ENCODE measurements around the gene TMEM115. TPM values are rescaled to one million over a fixed set of nuclear protein-coding genes. Genes with fewer than 3 reads are reported as not detected.

TMEM115 gene
- total RNA-seq, 1 donor from 2014 or later: 42.7 TPM

DNA sequence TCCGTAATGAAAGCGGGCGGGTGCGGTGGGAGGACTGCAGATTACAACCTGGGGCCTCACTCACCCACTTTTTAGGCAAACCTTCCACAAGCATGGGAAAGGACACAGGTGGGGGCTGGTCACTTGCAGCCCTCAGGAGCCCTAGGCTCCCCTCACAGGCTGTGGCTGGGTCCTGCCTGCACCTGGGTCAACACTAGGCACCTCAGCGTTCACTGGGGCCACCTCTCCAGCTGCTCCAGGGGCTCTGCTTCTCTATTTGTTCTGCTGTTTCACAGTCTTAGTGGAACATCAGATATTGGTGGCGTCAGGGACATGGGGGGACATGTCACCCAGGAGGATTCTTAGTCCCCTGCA, 30.1 kb upstream of the TMEM115 start:
- no peaks in the 10 kb centered on the region for H3K36me3 Mint-ChIP-seq
- no peak for DNase-seq (ENCODE audit: extremely low spot score, unreplicated experiment)
- no peaks in the 10 kb centered on the region for H3K27me3 Mint-ChIP-seq
- H3K27ac Mint-ChIP-seq: no peak overlapping the region
- TF ChIP-seq, protein P1, sequence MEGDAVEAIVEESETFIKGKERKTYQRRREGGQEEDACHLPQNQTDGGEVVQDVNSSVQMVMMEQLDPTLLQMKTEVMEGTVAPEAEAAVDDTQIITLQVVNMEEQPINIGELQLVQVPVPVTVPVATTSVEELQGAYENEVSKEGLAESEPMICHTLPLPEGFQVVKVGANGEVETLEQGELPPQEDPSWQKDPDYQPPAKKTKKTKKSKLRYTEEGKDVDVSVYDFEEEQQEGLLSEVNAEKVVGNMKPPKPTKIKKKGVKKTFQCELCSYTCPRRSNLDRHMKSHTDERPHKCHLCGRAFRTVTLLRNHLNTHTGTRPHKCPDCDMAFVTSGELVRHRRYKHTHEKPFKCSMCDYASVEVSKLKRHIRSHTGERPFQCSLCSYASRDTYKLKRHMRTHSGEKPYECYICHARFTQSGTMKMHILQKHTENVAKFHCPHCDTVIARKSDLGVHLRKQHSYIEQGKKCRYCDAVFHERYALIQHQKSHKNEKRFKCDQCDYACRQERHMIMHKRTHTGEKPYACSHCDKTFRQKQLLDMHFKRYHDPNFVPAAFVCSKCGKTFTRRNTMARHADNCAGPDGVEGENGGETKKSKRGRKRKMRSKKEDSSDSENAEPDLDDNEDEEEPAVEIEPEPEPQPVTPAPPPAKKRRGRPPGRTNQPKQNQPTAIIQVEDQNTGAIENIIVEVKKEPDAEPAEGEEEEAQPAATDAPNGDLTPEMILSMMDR (conservative IDR thresholded peaks at IDR 0.05): no peak
- H3K4me3 Mint-ChIP-seq: no peak overlapping the region
- no peaks in the 10 kb centered on the region for H3K9me3 Mint-ChIP-seq
- peaks cover 4% of the 10 kb centered on the region for H3K4me1 Mint-ChIP-seq (ENCODE audit: unreplicated experiment)

DNA sequence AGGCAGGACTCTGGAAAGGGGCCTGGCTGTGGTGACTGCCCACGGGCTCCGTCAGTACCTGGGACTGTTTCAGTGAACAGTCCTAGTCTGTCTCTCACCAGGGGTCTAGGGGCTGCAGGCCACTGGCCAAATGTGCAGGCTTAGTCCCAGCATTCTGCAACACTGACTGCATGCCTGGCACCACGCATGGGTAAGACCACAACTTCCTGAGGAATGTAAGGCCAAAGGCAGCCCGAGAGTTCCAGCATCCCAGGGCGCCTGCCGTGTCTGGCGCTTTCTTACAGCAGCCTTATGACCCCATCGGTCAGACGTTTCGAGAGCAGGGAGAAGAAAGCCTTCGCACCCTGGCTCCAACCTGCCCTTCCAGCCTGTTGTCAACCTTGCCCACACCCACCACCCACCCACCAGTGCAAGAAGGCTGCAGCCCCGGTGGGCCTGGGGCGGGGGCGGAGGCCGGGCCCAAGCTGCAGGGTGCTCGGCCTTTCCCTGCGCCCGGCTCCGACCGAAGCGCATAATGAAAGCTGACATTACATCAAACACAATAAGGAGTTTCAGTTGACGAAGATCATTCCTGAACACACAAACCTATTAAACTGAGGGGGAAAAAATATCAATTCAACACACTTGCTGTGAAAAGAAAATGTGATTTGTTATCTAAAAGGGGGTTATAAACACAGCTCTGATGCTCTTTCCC, 29.5 kb upstream of the TMEM115 start:
- Mint-ChIP-seq H3K9me3 (no peaks in the 10 kb centered on the region), H3K27me3 (no peaks in the 10 kb centered on the region), H3K36me3 (no peaks in the 10 kb centered on the region), H3K4me1 (ENCODE audit: unreplicated experiment) (peaks cover 7% of the 10 kb centered on the region), H3K4me3 (no peak overlapping the region), H3K27ac (no peak overlapping the region)
- DNase-seq (ENCODE audit: extremely low spot score, unreplicated experiment): no peak
- TF ChIP-seq, protein P1 (conservative IDR thresholded peaks at IDR 0.05): no peak

DNA sequence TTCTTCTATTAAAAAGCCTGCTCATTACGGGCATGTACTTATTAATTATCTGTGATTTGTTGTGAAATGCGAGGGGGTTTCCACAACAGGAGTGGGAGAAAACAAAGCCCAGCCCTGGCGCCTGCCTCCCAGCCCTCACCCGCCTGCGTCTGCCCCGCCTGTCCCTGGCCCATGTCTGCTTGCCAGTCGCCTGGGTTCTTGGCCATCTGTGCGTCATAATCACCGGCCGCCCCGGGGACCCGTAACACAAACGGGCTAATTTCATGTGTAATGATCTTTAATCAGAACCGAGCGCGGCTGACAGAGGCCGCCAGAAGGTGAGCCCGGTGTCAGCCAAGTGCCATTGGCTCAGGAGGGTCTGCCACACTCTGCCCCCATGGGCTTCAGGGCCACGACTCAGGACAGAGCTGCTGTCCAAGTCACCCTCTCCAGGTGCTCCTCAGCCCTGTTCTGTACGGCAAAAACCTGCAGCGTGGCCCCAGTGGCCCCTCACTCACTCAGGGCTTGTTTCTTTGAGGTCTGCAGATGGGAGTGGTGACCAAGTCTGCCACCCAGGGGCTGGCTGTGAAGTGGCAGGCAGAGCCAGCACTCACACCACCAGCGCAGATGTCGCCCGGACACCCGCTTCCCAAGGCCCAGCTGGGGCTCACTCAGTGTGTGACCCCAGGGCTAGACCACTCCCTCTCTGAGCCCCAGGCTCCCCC, 28.8 kb upstream of the TMEM115 start:
- no peak overlapping the region for H3K27ac Mint-ChIP-seq
- H3K27me3 Mint-ChIP-seq: no peaks in the 10 kb centered on the region
- H3K4me3 Mint-ChIP-seq: no peak overlapping the region
- H3K4me1 Mint-ChIP-seq (ENCODE audit: unreplicated experiment): peaks cover 7% of the 10 kb centered on the region
- DNase-seq (ENCODE audit: extremely low spot score, unreplicated experiment): no peak
- H3K9me3 Mint-ChIP-seq: no peaks in the 10 kb centered on the region
- no peaks in the 10 kb centered on the region for H3K36me3 Mint-ChIP-seq
- TF ChIP-seq, protein P1 (conservative IDR thresholded peaks at IDR 0.05): peak; percentile 65

- TF ChIP-seq, protein P1 (conservative IDR thresholded peaks at IDR 0.05): no peak
- H3K36me3 Mint-ChIP-seq: no peaks in the 10 kb centered on the region
- peaks cover 21% of the 10 kb centered on the region for H3K4me1 Mint-ChIP-seq (ENCODE audit: unreplicated experiment)
- H3K27ac Mint-ChIP-seq: no peak overlapping the region
- no peaks in the 10 kb centered on the region for H3K27me3 Mint-ChIP-seq
- H3K4me3 Mint-ChIP-seq: no peak overlapping the region
- no peaks in the 10 kb centered on the region for H3K9me3 Mint-ChIP-seq
- no peak for DNase-seq (ENCODE audit: extremely low spot score, unreplicated experiment)
Observed at GRCh38 chr3:50385754-50386153, 26.4 kb upstream of the TMEM115 start.

- peak overlapping the region; percentile 26 for H3K4me3 Mint-ChIP-seq
- H3K9me3 Mint-ChIP-seq: no peaks in the 10 kb centered on the region
- TF ChIP-seq, protein P1 (conservative IDR thresholded peaks at IDR 0.05): no peak
- no peak overlapping the region for H3K27ac Mint-ChIP-seq
- H3K4me1 Mint-ChIP-seq (ENCODE audit: unreplicated experiment): peaks cover 29% of the 10 kb centered on the region
- DNase-seq (ENCODE audit: extremely low spot score, unreplicated experiment): no peak
- no peaks in the 10 kb centered on the region for H3K27me3 Mint-ChIP-seq
- no peaks in the 10 kb centered on the region for H3K36me3 Mint-ChIP-seq
Observed at GRCh38 chr3:50383750-50384149, 24.4 kb upstream of the TMEM115 start.
